Metanephros (tissue), 1 donor: ENCODE results near the gene PSEN2. TPM values are rescaled to one million over a fixed set of nuclear protein-coding genes. Genes with fewer than 3 reads are reported as not detected.

Source experiments
- total RNA-seq: library from RNA; depleted of rRNA; stranded (reverse); fragments of >200 nt; gene quantifications from one replicate; pipeline ENCODE4 v1.2.3, GENCODE V29; 2014

The PSEN2 gene
- total RNA-seq = 35.1 TPM

GRCh38 chr1:226870401-226871279 is at the start of gene PSEN2:
TSS of gene PSEN2 (plus strand) at chr1:226870616. CDS start at chr1:226881908, 11,292 bp downstream.

GRCh38 chr1:226940029-226940805 is 69.8 kb downstream of the PSEN2 start, which contains the start of gene COQ8A:
TSS of gene COQ8A (plus strand) at chr1:226940294. CDS start at chr1:226961386, 21,092 bp downstream.

Other genes starting within 250 kb of the PSEN2 start
- 51.5 TPM for gene ITPKB, start 131.3 kb upstream of the PSEN2 start, total RNA-seq
- gene COQ8A, start 69.7 kb downstream of the PSEN2 start, total RNA-seq = 91.9 TPM